GM21529 (cell line): ENCODE measurements around the gene ASXL2.

Source experiments
- ATAC-seq: cut with Tn5 transposase; IDR thresholded peaks from one replicate; pipeline ENCODE4 v1.9.1; 2021; ENCODE audit not compliant: unreplicated experiment

ASXL2 gene

GRCh38 chr2:25808006-25808383 lies 70.3 kb downstream of the ASXL2 start:
- no peak for ATAC-seq

GRCh38 chr2:25806941-25807340 lies 71.3 kb downstream of the ASXL2 start:
- no peak for ATAC-seq

- no peak for ATAC-seq
Measured at GRCh38 chr2:25805987-25806386, 72.3 kb downstream of the ASXL2 start.

GRCh38 chr2:25804338-25804737 lies 73.9 kb downstream of the ASXL2 start:
- no peak for ATAC-seq

- ATAC-seq: no peak
Measured at GRCh38 chr2:25799301-25799700, 79.0 kb downstream of the ASXL2 start.

- ATAC-seq: no peak
Measured at GRCh38 chr2:25797620-25798488, 80.4 kb downstream of the ASXL2 start.

- ATAC-seq: peak; percentile 77
Measured at GRCh38 chr2:25794544-25795276, 83.6 kb downstream of the ASXL2 start.

- ATAC-seq: no peak
Measured at GRCh38 chr2:25790074-25790790, 88.1 kb downstream of the ASXL2 start.

- ATAC-seq: no peak
Measured at GRCh38 chr2:25788457-25788856, 89.8 kb downstream of the ASXL2 start.

GRCh38 chr2:25787020-25787419 lies 91.3 kb downstream of the ASXL2 start:
- no peak for ATAC-seq

GRCh38 chr2:25784404-25784803 lies 93.9 kb downstream of the ASXL2 start:
- no peak for ATAC-seq

GRCh38 chr2:25777077-25777476 lies 101.2 kb downstream of the ASXL2 start:
- no peak for ATAC-seq

GRCh38 chr2:25772078-25772477 lies 106.2 kb downstream of the ASXL2 start:
- no peak for ATAC-seq

- no peak for ATAC-seq
Measured at GRCh38 chr2:25763575-25763974, 114.7 kb downstream of the ASXL2 start.

GRCh38 chr2:25760297-25760696 lies 118.0 kb downstream of the ASXL2 start:
- no peak for ATAC-seq

- no peak for ATAC-seq
Measured at GRCh38 chr2:25758348-25758747, 119.9 kb downstream of the ASXL2 start.

GRCh38 chr2:25757906-25758305 lies 120.4 kb downstream of the ASXL2 start:
- no peak for ATAC-seq

- no peak for ATAC-seq
Measured at GRCh38 chr2:25756536-25756935, 121.8 kb downstream of the ASXL2 start.

- no peak for ATAC-seq
Measured at GRCh38 chr2:25749676-25750075, 128.6 kb downstream of the ASXL2 start.

GRCh38 chr2:25744055-25744454 lies 134.2 kb downstream of the ASXL2 start:
- no peak for ATAC-seq

- peak; percentile 52 for ATAC-seq
Measured at GRCh38 chr2:25743132-25743830, 135.0 kb downstream of the ASXL2 start.
